ENCODE data around the gene SLC25A41.

The SLC25A41 gene

DNA sequence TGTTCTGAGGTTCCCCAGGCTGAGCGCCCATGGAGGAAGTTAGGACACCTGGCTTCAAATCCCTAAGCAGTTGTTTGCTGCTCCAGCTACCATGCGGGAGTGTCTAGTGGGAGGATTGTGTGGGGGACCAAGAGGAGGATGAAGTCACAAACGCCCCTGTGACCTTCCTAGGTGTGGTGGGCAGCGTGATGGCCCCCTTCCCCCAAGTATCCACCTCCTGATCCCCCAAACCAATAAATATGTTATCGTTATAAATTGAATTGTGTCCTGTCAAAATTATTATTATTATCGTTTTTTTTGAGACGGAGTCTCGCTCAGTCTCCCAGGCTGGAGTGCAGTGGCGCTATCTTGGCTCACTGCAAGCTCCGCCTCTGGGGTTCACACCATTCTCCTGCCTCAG, at the start of gene SLC25A41:
Gene SLC25A41, minus strand, starts transcription at position 101 of the 400 bp plus-strand sequence. Its CDS starts 70 bp downstream, at position 31.
- no peak for DNase-seq (ENCODE audit: low spot score)

DNA sequence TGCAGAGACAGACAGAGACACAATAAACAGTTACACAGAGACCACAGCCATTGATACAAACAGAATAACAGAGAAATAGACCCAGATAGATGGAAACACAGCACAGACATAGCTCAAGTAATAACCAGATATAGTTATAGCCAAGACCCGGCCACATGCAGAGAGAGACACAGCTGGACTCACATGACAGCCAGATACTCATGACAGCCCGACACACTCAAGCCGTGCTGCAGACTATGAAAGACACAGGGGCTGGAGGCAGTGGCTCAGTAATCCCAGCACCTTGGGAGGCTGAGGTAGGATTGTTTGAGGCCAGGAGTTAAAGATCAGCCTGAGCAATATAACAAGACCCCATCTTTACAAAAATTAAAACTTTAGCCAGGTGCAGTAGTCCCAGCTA, 49.7 kb upstream of the SLC25A41 start:
- DNase-seq (ENCODE audit: low spot score): no peak

DNA sequence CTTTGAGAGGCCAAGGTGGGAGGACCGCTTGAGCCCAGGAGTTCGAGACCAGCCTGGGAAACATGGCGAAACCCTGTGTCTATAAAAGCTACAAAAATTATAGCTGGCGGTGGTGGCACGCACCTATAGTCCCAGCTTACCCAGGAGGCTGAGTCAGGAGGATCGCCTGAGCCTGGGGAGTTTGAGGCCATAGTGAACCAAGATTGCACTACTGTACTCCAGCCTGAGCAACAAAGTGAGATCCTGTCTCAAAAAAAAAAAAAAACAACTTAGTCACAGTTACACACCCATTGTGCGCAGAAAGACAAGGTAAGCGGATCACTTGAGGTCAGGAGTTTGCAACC, 48.8 kb upstream of the SLC25A41 start:
- no peak for DNase-seq (ENCODE audit: low spot score)

DNA sequence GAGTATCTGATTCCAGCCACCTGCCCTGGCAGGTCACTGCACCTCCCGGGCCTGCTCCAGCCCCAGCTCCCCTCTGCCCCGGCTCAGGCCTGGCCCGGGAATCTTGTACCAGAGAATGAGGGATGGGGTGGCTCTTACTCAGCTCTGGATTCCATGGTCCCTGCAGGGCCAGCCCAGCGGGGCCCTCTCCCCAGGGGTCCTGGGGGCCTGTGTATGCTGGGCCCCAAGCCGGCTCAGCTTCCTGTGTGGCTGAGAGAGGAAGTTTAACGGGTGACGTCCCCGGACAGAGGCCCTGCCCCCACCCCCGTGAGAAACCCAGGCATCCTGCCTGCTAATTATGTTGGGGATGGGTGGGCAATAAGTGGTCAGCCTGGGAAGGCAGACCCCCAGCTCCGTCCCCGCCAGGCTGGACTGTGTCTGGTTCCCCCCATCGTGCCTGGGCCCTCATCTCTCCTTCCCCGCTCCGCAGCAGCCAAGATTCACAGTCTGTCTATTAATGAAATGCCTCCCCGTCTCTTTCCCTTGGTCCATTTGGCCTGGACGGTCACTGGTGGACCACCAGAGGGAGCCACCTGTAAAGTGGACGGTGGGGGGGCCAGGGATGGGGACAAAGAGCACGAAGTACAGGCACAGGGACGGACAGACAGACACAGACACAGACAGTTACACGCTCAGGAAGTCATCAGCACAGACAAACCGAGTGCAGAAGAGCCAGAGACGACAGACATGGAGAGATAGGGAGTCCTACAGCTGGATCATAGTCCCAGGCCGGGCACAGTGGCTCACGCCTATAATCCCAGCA, 48.2 kb upstream of the SLC25A41 start, which contains the start of gene DENND1C:
Gene DENND1C, minus strand, starts transcription at position 247 of the 802 bp plus-strand sequence. Its CDS starts 92 bp downstream, at position 155.
- DNase-seq (ENCODE audit: low spot score): peak; percentile 73

DNA sequence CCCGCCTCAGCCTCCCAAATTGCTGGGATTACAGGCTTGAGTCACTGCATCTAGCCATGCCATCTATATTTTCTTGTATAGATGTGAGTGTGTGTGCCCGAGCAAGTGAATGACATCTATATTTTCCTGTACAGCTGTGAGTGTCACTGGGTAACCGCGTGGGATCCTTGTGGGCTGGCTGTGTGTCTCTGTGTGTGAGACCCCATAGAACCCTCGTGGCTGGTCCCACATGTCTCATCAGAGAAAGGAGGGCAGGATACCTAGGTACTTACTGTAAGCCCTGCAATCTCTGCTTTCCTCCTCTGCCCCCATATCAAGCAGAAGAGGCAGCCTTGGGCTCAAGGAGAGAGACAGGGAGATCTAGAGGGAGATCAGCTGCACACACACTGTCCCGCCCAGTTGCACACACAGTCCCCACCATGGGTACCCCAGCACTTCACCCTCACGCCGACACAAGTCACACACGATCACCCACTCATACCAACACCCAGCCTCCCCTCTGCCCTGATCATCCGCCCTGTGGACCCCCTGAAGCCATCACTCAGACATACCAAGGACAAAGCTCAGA, 47.4 kb upstream of the SLC25A41 start:
- DNase-seq (ENCODE audit: low spot score): no peak

DNA sequence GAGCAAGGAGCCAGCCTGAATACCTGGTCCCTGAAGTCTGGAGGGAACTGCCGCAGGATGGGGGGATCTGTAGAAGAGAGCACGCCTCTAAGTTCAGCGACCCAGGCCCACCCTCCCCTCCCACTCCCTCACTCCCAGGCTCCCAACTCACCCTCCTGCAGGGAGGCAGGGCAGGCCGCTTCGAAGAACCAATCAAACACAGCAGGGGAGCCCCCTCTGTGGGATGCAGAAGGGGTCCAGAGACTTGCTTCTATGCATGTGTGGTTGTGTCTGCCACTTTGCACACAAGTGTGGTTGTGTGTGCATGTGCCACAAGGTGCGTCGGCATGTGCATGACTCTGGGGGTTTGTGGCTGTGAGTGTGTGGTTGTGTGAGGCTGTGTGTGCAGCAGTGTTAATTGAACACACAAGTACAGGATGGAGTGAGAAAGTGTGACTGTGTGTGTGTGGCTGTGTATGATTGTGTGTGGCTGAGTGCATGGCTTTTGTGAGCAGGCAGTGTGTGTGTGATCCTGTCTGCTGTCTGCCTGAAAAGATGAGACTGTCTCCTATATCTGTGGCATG, 46.4 kb upstream of the SLC25A41 start:
- no peak for DNase-seq (ENCODE audit: low spot score)

DNA sequence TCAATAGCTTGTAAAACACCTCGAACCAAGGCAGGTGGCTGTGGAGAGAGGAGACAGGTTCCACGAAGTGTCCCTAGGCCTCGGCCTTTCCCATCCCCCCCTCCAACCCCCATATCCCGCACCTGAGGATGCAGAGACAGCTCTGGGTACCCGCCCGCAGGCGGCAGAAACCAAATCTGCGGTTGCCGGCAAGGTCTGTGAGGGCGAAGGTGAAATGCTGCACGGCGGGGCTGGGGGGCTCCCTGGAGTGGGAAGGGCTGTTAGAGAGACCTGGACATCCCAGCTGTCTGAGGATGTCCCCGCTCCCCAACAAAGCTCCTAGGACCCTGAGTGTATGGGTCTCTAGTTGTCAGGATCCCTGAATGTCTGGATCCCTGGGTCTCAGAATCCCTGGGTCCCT, 45.3 kb upstream of the SLC25A41 start:
- DNase-seq (ENCODE audit: low spot score): no peak

DNA sequence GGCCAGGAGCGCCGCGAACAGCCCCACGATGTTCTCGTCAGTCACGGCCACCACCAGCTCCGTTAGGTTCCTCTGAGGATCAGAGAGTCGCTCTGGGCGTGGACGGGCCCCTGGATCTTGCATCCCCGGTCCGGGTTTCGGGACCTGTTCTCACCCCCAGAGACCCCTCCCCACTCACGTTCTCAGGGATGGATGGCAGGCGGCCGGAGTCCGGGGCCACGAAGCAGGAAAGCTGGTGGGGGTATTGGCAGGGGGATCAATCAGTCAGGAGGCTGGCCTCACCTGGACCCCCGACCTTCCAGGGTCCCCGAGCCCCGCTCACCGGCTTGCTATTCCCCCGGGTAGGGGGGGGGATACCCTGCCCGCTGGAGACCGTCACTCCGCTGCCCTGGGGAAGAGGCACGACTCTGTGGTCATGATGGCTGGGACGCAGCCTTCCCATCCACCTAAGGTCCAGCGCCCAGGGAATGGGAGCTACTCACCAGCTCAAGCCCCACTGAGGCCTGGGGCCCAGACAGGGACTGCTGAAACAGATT, 43.4 kb upstream of the SLC25A41 start:
- DNase-seq (ENCODE audit: low spot score): no peak

DNA sequence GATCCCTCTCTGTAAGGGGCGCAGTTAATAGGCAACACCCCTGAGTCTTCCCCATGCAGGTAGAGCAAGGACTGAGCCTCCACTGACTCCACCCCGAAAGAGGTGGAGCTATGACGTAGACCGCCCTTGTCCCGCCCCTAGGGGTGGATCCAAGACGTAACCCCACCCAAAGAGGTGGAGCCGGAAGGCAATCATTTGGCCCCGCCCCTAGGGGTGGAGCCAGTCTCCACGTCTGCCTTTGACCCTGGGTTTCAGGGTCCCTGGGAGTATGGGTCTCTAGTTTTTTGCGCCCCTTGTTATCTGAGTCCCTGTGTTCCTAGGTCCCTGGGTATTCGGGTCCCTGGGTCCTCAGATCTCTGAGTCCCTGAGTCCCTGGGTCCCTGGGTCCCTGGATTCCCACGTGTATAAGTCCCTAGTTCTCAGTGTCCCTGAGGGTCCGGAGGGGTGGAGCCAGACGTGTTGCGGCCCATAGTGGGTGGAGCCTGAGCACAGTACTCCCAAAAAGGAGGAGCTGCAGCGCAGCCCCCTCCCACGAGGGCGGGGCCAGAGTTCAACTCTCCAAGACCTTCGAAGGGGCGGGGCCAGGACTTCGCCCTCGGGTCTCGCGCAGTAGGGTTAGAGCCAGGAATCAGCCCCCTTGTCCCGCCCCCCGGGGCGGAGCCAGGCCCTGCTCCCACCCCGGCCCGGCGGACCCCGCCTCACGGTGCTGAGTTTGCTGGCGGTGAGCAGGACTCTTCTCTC, 42.8 kb upstream of the SLC25A41 start:
- DNase-seq (ENCODE audit: low spot score): peak; percentile 68

DNA sequence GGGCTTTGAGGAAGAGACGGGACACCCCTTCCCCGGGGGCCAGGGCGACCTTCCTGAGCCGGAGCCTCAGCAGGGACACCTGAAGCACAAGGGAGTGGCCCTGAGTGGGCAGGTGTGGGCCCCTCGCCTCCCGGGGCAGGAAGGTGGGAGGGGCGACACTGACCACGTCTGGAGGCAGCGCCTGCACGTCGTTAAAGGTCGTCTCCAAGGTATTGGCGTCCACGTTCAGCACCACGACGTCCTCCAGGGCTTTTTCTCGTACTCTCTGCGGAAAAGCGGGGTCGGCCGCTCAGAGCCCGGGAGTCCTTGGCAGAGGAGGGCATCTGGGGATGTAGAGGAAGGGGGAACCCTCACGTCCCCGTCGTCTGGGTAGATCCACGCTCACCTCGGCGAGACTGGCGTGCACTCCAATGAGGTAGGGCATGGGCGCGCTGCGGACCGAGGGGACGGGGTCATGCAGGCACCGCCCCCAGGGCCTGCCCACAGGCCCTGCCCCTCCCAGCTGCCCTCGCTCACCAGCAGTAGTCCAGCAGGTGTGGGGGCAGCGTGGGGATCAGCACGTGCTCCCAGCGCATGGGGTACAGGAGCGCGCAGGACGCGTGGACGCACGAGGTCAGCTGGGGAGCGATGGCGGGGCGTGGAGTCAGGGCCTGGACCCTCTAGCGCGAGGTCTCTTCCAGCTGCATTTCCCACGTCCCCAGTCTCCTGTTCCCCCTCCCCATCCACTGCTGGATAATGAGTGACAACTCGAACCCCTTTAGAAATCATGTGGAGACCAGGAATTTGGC, 42.0 kb upstream of the SLC25A41 start:
- no peak for DNase-seq (ENCODE audit: low spot score)

DNA sequence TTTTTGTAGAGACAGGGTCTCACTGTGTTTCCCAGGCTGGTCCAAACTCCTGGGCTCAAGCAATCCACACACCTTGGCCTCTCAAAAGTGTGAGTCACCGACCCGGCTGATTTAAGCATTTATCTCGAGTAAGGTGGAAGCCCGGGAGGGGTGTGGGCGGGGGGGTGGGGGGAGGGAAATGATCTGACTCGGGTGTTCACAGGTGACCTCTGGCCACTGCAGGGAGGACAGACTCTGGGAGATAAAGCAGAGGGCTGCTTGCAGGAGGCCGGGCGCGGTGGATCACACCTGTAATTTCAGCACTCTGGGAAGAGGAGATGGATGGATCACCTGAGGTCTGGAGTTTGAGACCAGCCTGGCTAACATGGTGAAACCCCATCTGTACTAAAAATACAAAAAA, 40.1 kb upstream of the SLC25A41 start:
- no peak for DNase-seq (ENCODE audit: low spot score)

DNA sequence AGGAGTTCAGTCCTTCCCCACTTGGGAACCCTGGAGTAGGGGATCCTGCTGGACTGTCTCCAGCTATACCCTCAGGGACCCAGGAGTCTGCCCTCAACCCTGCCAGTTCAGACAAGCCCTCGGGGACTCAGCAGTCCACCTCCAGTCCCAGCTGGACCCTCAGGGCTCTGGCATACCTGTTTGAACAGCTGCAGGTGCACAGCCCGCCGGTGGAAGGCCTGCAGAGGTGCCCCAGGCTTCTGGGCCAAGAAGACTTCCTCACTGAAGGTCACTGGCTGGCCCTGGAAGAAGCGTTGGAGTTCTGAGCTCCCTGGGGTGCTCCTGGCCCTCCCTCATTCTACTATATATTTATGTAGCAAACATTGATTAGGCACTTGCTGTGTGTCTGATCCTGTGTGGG, 39.1 kb upstream of the SLC25A41 start:
- DNase-seq (ENCODE audit: low spot score): no peak

DNA sequence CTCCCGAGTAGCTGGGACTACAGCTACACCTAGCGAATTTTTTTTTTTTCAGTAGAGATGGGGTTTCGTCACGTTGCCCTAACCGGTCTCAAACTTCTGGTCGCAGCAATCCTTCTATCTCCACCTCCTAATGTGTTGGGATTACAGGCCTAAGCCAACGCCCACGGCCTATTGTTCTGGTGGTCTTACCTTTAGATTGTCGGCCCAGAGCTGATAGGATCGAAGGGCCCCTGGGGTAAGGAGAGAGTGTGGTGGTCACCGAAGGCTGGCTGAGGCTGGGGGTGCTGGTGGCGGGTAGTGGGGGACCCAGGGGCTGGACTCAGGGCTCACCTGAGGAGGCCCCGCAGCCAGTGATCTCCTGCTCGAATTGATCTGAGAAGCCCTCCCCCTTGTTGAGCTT, 37.5 kb upstream of the SLC25A41 start:
- no peak for DNase-seq (ENCODE audit: low spot score)

DNA sequence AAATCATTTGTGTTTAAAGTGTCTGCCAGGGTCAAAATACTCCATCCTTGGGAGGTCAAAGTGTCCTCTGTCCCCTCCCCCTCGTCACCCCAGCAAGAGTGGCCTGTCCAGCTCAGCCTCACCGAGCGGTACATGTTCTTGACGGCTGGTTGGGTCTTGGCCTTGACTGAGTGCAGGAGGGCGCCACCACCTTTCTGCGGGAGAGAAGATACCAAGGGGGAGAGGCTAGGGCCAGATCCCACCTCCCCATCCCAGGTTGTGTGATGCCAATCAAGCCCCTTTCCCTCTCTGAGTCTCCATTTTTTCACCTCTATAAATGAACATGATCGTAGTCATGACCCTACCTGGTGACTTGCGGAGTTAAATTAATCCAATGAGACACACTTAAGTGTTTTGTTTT, 36.6 kb upstream of the SLC25A41 start:
- no peak for DNase-seq (ENCODE audit: low spot score)

DNA sequence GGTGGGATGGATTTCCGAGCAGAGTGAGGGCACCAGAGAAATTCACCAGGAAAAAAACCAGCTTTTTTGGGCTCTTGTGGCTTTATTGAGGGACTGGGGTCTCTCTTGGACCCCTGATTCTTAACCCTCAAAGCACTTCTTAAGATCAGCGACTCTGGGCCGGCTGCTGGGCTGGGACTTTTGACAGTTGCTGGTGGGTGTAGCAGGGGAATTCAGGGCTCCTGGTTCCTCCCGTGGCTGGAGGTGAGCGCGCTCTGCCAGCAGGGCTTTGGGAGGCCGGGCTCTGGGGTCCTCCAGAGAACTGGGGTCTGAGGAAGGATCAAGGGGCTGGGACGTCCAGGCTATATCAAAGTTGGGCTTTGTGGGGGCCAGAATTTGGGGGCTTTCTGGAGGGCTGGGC, 33.8 kb upstream of the SLC25A41 start:
- no peak for DNase-seq (ENCODE audit: low spot score)

DNA sequence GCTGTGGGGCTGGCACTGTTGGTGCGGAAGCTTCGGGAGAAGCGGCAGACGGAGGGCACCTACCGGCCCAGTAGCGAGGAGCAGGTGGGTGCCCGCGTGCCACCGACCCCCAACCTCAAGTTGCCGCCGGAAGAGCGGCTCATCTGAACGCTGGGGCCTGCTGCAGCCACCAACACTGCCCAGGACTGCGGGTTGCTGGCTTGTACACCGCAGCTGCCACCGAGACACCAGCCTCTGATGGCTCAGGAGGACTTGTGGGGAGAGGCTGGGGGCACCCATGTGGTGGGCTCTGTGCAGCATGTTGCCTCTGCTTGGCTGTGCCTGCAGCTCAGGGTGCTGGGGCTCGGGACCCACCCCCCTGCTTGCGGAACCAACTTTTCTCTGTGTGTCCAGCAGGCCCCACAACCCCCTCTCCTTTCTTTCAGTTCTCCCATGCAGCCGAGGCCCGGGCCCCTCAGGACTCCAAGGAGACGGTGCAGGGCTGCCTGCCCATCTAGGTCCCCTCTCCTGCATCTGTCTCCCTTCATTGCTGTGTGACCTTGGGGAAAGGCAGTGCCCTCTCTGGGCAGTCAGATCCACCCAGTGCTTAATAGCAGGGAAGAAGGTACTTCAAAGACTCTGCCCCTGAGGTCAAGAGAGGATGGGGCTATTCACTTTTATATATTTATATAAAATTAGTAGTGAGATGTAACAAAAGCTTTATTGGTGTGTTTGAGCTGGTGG, 33.1 kb upstream of the SLC25A41 start:
- no peak for DNase-seq (ENCODE audit: low spot score)

DNA sequence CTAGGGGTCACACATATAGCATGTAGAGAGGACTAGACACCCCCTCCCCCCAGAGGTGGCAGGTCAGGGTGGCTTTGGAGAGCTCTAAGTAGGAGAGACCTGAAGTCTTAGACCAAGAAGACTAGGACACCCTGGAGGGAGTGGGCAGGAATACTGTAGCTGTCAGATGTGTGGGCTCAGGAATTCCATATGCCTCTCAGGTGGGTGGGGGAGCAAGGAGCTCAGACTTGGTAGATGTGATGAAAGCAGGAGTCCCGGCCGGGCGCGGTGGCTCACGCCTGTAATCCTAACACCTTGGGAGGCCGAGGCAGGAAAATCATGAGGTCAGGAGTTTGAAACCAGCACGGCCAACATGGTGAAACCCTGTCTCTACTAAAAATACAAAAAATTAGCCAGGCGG, 32.1 kb upstream of the SLC25A41 start:
- DNase-seq (ENCODE audit: low spot score): no peak

DNA sequence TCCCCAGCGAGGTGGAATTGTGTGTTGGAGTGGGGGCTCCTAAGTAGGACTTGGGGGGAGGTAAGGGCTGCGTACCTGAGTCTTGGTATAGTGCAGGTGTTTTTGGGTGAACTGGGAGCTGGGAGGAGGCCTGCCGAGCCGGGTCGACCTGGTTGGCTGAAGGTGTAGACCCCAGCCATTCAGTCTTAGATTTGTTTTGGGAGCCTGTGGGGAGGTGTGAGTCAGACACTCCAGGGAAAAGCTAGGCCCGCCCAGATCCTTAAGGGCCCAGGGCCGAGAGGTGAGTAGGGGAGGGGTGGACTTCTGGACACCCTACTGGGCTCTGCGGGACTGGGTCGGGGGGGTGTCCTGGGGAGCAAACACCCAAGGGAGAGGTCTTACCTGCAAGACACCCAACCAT, 31.4 kb upstream of the SLC25A41 start:
- DNase-seq (ENCODE audit: low spot score): no peak

DNA sequence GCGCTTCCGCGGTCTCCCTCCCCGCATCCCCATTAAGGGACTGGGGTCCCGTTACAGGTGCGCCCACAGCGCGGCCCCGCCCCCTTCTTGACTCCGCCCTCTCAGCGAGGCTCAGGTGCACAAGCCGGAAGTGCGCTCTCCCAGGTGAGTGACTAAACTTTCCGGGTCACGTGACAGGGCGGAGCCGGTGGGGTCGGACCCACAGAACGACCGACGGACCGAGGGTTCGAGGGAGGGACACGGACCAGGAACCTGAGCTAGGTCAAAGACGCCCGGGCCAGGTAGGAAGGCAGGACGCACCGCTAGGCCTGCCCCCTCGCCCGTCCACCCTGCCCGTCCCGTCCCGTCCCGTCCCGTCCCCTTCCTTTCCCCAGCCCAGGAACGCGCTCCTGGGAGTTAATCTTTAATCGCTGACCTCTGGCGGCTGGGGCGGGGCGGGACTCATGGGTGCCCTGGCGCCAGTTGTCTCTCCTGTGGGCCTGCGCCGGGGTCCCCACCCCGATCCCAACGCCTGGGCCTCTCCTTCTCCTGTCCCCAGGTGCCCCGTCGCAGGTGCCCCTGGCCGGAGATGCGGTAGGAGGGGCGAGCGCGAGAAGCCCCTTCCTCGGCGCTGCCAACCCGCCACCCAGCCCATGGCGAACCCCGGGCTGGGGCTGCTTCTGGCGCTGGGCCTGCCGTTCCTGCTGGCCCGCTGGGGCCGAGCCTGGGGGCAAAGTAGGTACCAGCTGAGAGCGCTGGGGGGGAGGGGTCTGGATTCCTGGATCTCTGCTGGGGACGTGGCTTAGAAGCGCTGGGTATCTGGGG, 30.7 kb upstream of the SLC25A41 start, which contains the start of gene CRB3:
Gene CRB3, plus strand, starts transcription at position 202 of the 804 bp plus-strand sequence. Its CDS starts 431 bp downstream, at position 633.
- no peak for DNase-seq (ENCODE audit: low spot score)
